Measurements from ENCODE around the gene NOL11. TPM values are rescaled to one million over a fixed set of nuclear protein-coding genes. Genes with fewer than 3 reads are reported as not detected.
"Not testable (repeated sequence)": the region's sequence is repeated elsewhere in the genome, so short reads cannot be mapped to it uniquely, and the experiment has no call there.

Gene NOL11
- total and polyA plus RNA-seq, 12 donors = 21.7 to 44.8 (median 24.7) TPM

- DNase-seq (no peak), ATAC-seq (no peak)
- Histone ChIP-seq H3K4me3 (no peak overlapping the region), H3K27ac (no peak overlapping the region), H3K36me3 (peaks cover 0 to 100% (median 81%) of the 10 kb centered on the region in 9 donors), H3K9me3 (no peaks in the 10 kb centered on the region), H3K27me3 (no peaks in the 10 kb centered on the region), H3K4me1 (no peaks in the 10 kb centered on the region)
- 91 to 96% methylated on average over 4 of the region's 4 CpGs for WGBS, 2 donors
- intact Hi-C loops (cut with DNase I) = no loop called here
- TF ChIP-seq CTCF (IDR thresholded peaks at IDR 0.05) = no peak
Observed at GRCh38 chr17:67725373-67725791, 7.6 kb downstream of the NOL11 start.

GRCh38 chr17:67725807-67726206 lies 8.1 kb downstream of the NOL11 start:
- peaks cover 0 to 100% (median 81%) of the 10 kb centered on the region in 9 donors for H3K36me3 ChIP-seq
- WGBS, 2 donors = 95 to 98% methylated on average over 4 of the region's 4 CpGs
- no peaks in the 10 kb centered on the region for H3K4me1 ChIP-seq
- H3K27me3 ChIP-seq = no peaks in the 10 kb centered on the region
- ATAC-seq (no peak), DNase-seq (no peak)
- TF ChIP-seq CTCF (IDR thresholded peaks at IDR 0.05) = no peak
- intact Hi-C loops (cut with DNase I) = no loop called here
- H3K27ac ChIP-seq = no peak overlapping the region
- no peaks in the 10 kb centered on the region for H3K9me3 ChIP-seq
- H3K4me3 ChIP-seq = no peak overlapping the region

GRCh38 chr17:67727152-67728039 lies 9.7 kb downstream of the NOL11 start:
- H3K4me1 ChIP-seq; H3K27ac ChIP-seq; H3K27me3 ChIP-seq; intact Hi-C loops (cut with DNase I); H3K9me3 ChIP-seq; DNase-seq; H3K4me3 ChIP-seq; ATAC-seq: not testable (repeated sequence)
- H3K36me3 ChIP-seq = peaks cover 0 to 99% (median 82%) of the 10 kb centered on the region in 9 donors
- 96 to 97% methylated on average over 15 of the region's 15 CpGs for WGBS, 2 donors

GRCh38 chr17:67729903-67730302 lies 12.2 kb downstream of the NOL11 start:
- TF ChIP-seq CTCF (IDR thresholded peaks at IDR 0.05) = no peak
- Histone ChIP-seq H3K4me3 (no peak overlapping the region), H3K27me3 (no peaks in the 10 kb centered on the region), H3K36me3 (peaks cover 0 to 100% (median 72%) of the 10 kb centered on the region in 9 donors), H3K4me1 (no peaks in the 10 kb centered on the region), H3K27ac (no peak overlapping the region), H3K9me3 (peaks cover 0 to 6% (median 2%) of the 10 kb centered on the region in 11 donors)
- ATAC-seq (no peak), DNase-seq (no peak)
- intact Hi-C loops (cut with DNase I) = loop anchor here in 1 of 10 donors (10.0 kb wide), 1 partner anchor 215 kb away; no protein-coding TSS in a partner anchor
- 99% methylated on average over 6 of the region's 6 CpGs for WGBS, 2 donors

GRCh38 chr17:67730731-67731130 lies 13.0 kb downstream of the NOL11 start:
- H3K27ac ChIP-seq = no peak overlapping the region
- no peak overlapping the region for H3K4me3 ChIP-seq
- no peaks in the 10 kb centered on the region for H3K27me3 ChIP-seq
- H3K36me3 ChIP-seq = peaks cover 0 to 100% (median 67%) of the 10 kb centered on the region in 9 donors
- ATAC-seq (no peak), DNase-seq (no peak)
- intact Hi-C loops (cut with DNase I) = loop anchor here in 1 of 10 donors (10.0 kb wide), 1 partner anchor 214 kb away; no protein-coding TSS in a partner anchor
- peaks cover 0 to 6% (median 2%) of the 10 kb centered on the region in 11 donors for H3K9me3 ChIP-seq
- TF ChIP-seq CTCF (IDR thresholded peaks at IDR 0.05) = no peak
- H3K4me1 ChIP-seq = no peaks in the 10 kb centered on the region
- WGBS, 2 donors = 71 to 79% methylated on average over 7 of the region's 7 CpGs
